HG02885 (cell line): Measurements from ENCODE around the gene STAP2.
"Not testable (repeated sequence)": the region's sequence is repeated elsewhere in the genome, so short reads cannot be mapped to it uniquely, and the experiment has no call there.

ENCODE experiments used
- ATAC-seq: cut with Tn5 transposase; IDR thresholded peaks from one replicate; pipeline ENCODE4 v1.9.1; 2021; ENCODE audit warnings: mild to moderate bottlenecking; ENCODE audit not compliant: unreplicated experiment, poor library complexity

STAP2 gene

DNA sequence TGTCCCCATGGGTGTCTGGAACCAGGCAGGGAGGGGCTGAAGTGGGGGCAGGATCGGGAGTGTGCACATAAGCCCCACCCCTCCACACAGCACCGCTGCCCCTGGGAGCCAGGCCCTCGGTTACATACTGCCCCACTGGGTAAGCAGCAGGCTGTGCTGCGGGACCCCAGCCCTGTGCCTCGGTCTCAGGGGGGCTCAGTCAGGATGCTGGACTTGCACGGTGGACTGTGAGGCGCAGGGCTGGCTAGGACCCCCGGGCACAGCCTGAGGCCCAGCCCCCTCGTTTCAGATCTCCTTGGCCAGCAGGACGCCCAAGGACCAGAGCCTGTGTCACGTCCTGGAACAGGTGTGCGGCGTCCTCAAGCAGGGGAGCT is 21.0 kb upstream of the STAP2 start:
- ATAC-seq, result no peak

DNA sequence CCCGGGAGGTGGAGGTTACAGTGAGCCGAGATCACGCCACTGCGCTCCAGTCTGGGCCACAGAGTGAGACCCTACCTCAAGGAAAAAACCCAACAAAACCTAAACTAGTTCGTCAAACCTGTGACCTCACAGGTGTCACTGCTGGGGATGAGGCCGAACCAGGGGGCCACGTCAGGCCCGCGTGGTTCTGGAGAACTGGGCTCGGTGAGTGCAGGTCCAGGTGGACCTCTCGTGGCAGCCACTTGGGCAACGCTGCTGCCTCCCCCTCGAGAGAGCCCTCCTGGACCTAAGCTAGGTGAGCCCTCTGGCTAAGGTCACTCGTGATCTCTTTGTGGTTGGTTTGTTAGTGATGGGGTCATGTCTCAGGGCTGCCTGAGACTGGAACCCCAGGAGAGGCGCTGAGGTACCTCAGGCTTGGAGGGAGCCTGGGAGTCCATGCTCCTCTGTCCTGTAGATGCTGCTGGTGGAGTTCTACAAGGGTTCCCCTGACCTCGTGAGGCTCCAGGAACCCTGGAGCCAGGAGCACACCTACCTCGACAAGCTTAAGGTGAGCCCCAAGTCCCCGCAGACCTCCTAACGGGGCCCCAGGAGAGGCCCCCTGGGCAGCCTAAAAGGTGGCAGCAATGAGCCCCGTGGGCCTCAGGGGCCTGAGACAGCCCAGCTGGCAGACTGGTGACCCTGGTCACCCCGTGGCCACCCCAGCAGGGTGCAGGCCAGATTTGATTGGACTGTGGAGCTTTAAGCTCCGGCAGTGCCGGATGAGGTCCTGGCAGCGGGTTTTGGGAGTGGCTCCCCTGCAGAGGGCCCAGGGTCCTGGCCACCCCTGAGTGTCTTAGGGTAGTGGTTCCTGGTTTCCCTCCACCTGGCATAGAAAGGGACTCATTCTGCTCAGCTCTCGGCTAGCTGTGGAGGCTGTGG is 20.3 kb upstream of the STAP2 start:
- ATAC-seq, result no peak

- ATAC-seq, result no peak
Observed at GRCh38 chr19:4357921-4358326, 19.3 kb upstream of the STAP2 start.

DNA sequence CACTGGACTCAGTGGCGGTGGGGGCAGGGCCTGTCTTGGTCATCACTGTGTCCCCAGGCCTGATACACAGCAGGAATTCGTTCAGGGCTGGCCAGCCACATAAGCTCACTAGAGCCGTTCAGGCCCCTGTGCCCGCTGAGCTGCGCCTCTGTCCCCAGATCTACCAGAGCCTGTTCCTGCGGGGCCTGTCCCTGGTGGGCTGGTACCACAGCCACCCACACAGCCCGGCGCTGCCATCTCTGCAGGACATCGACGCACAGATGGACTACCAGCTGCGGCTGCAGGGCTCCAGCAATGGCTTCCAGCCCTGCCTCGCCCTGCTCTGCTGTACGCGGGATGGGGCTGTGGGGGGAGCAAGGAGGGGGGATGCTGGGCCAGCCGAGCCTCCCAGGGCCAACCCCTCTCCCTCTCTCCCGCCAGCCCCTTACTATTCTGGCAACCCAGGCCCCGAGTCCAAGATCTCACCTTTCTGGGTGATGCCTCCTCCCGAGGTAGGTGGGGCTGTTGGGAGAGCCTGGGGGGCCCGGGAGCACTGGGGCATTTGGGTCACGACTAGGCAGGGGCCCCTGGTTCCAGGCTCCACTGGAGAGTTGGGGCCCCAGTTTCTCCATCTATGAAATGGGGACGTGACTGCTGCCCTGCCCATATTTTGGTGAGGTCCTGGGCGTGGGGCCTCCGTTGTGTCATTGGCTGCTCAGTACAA is 18.6 kb upstream of the STAP2 start:
- ATAC-seq, result no peak

- ATAC-seq, result no peak
Observed at GRCh38 chr19:4354897-4355296, 16.3 kb upstream of the STAP2 start.

- no peak for ATAC-seq
Observed at GRCh38 chr19:4354282-4354681, 15.7 kb upstream of the STAP2 start.

GRCh38 chr19:4352701-4353121 is 14.1 kb upstream of the STAP2 start:
- no peak for ATAC-seq

GRCh38 chr19:4350726-4351125 is 12.1 kb upstream of the STAP2 start:
- no peak for ATAC-seq

DNA sequence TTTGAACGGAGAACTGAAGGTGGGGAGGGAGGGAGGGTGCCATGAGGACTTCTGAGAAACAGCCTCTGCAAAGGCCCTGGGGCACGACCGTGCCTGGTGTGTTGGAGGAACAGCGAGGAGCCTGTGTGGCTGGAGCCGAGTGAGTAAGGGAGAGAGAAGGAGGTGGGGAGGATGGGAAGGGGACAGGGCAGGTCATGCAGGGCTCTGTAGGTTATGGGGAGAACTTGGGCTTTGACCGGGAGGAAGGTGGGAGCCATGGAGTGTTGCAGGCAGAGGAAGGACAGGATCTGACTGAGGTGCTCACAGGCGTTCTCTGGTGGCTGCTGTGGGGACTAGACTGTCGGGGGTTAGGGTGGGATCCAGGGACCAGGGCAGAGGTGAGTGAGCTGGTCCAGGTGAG is 11.5 kb upstream of the STAP2 start:
- no peak for ATAC-seq

DNA sequence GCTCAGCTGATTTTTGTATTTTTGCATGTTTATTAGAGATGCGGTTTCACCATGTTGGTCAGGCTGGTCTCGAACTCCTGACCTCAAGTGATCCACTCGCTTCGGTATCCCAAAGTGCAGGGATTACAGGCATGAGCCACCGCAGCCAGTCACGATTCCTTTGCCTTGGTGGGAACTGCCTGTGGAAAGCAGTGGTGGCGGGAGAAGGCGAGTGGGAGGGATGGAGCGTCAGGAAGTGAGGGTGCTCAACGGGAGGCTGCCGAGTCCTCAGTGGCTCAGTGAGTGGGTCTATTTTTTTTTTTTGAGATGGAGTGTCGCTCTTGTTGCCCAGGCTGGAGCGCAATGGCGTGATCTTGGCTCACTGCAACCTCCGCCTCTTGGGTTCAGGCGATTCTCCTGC is 10.6 kb upstream of the STAP2 start:
- ATAC-seq, result not testable (repeated sequence)

- no peak for ATAC-seq
Observed at GRCh38 chr19:4347521-4347920, 8.9 kb upstream of the STAP2 start.

- ATAC-seq, result no peak
Observed at GRCh38 chr19:4346020-4346383, 7.4 kb upstream of the STAP2 start.

DNA sequence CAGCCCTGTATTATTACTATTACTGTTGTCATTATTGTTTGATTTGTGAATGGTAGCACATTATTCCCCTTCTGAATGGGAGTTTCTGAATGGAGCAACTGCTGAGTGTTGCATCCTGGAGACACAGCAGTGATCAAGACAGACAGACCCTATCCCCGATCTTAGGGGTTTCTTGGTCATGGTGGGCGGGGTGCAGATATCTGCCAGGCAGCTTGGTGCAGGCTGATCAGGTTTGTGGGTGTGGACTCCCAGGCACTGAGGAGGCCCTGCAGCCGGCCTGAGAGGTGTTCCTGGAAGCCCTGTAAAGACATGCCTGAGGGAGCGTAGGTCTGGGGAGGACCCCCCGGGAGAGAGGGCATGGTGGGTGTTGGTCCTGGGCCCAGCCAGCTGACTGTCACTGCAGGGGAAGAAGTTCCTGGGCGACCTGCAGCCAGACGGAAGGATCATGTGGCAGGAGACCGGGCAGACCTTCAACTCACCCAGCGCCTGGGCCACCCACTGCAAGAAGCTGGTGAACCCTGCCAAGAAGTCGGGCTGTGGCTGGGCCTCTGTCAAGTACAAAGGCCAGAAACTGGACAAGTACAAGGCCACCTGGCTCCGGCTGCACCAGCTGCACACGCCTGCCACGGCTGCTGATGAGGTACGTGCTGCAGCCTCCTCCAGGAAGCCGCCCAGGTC is 6.9 kb upstream of the STAP2 start:
- ATAC-seq, result no peak

DNA sequence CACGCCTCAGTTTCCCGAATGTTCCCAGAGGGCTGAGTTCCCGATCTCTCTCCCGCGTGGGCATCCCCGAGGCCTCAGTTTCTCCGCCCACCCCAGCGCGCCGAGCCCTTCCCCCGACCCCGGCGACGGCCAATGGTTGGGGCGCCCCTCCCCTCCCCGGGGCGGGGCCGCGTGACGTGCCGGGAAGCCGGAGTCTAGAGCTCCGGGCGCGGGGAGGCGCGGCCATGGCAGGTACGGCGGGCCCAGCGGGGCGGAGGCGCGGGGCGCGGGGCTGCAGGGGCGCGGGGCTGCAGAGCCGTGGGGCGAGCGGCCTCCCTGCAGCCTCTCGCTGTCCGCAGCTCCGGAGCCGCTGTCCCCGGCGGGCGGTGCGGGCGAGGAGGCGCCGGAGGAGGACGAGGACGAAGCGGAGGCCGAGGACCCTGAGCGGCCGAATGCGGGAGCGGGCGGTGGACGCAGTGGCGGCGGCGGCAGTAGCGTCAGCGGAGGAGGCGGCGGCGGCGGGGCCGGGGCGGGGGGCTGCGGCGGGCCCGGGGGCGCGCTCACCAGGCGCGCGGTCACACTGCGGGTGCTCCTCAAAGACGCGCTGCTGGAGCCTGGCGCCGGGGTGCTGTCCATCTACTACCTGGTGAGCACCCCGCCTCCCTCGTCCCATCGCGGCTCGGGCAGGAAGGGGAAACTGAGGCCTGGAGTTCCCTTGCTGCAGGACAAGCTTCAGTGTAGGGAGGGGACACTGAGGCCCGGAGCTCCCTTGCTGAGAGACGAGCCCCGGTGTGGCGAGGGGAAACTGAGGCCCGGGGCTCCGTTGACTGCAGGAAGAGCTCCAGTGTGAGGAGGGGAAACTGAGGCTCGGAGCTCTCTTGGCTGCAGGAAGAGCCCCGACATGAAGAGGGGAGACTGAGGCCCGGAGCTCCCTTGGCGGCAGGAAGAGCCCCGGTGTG is 5.0 kb upstream of the STAP2 start, which contains the start of gene MPND:
Gene MPND (plus strand): TSS at position 193 of the 938 bp plus-strand sequence. CDS start 32 bp downstream, at position 225.
- ATAC-seq, result peak; percentile 66

GRCh38 chr19:4342615-4343369 is 4.2 kb upstream of the STAP2 start:
- ATAC-seq, result peak; percentile 86

GRCh38 chr19:4342314-4342614 is 3.6 kb upstream of the STAP2 start:
- ATAC-seq, result no peak

DNA sequence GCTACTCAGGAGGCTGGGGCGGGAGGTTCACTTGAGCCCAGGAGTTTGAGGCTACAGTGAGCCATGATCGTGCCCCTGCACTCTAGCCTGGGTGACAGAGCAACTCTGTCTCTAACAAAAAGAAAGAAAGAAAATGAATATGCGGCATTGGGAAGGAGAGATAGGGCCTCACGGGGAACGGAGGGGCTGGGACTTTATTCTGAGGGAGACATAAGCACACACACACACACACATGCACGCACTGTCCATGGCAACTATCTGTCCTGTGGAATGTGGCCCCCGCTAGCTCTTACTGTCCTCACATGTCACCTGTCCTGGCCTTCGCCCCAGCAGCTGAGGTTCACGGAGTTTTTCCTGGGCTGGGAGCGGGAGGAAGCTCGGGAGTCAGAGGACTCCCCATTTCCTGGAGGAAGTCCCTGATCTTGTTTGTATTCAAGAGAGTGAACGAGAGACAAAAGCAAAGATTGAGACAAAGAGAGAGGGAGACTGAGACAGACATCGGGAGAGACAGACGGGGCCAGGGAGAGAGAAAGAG is 654 bp downstream of the STAP2 start:
- ATAC-seq, result no peak

DNA sequence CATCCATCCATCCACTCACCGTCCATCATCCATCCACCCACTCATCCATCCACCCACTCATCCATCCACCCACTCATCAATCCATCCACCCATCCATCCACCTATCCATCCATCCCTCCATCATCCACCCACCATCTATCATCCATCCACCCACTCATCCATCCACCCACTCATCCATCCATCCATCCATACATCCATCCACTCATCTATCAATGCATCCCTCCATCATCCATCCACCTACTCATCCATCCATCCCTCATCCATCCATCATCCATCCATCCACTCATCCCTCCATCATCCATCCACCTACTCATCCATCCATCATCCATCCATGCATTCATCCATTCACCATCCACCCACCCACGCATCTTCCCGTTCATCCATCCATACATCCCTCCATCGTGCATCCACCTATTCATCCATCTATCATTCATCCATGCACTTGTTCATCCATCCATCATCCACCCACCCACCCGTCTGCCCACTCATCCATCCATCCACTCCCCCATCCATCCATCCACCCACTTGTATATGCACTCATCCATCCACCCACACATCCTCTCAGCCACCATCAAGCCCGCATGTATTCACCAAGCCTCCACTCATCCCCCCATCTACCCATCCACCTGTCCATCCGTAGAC is 3.6 kb downstream of the STAP2 start:
- ATAC-seq, result no peak

GRCh38 chr19:4329858-4330257 is 8.8 kb downstream of the STAP2 start:
- no peak for ATAC-seq
